Measurements from ENCODE around the gene GPR107. TPM values are rescaled to one million over a fixed set of nuclear protein-coding genes. Genes with fewer than 3 reads are reported as not detected.

GPR107 gene
- total and polyA plus RNA-seq, 2 experiments from 2014 or later: 10.6 to 25.6 TPM

- Histone ChIP-seq H3K27ac (no peak overlapping the region), H3K4me1 (ENCODE audit: insufficient read depth) (peaks cover 5% of the 10 kb centered on the region), H3K9me3 (ENCODE audit: low read depth) (no peaks in the 10 kb centered on the region), H3K27me3 (no peaks in the 10 kb centered on the region), H3K4me2 (no peak overlapping the region), H3K4me3 (no peak overlapping the region), H3K9me2 (replicated peaks; ENCODE audit: insufficient read depth) (no peaks in the 10 kb centered on the region), H4K20me1 (ENCODE audit: insufficient read depth, poor library complexity, severe bottlenecking) (peaks cover 27% of the 10 kb centered on the region), H3K79me2 (peaks cover 95% of the 10 kb centered on the region), H2AFZ (no peak overlapping the region), H3K36me3 (replicated peaks; ENCODE audit: insufficient read depth, low read depth) (no peaks in the 10 kb centered on the region)
- no peak for DNase-seq (ENCODE audit: low spot score)
- no peak for TF ChIP-seq EZH2 (IDR thresholded peaks at IDR 0.05; ENCODE audit: borderline replicate concordance)
- no peak for TF ChIP-seq EZH2phosphoT487 (IDR thresholded peaks at IDR 0.05; ENCODE audit: low read depth, severe bottlenecking, unreplicated experiment)
- whole genome bisulfite sequencing (ENCODE audit: low lambda C conversion rate, missing lambda C conversion rate): 89% methylated on average over 7 of the region's 7 CpGs
Measured at GRCh38 chr9:130058154-130058553, 4.4 kb downstream of the GPR107 start.

- no peak for TF ChIP-seq CTCF (IDR thresholded peaks at IDR 0.05; ENCODE audit: poor library complexity)
- no peak for TF ChIP-seq EZH2phosphoT487 (IDR thresholded peaks at IDR 0.05; ENCODE audit: low read depth, severe bottlenecking, unreplicated experiment)
- TF ChIP-seq EZH2 (IDR thresholded peaks at IDR 0.05; ENCODE audit: borderline replicate concordance): no peak
Measured at GRCh38 chr9:130058887-130059286, 5.2 kb downstream of the GPR107 start.

GRCh38 chr9:130060296-130060695, 6.6 kb downstream of the GPR107 start:
- H4K20me1 ChIP-seq (ENCODE audit: insufficient read depth, poor library complexity, severe bottlenecking): peaks cover 32% of the 10 kb centered on the region
- no peak overlapping the region for H3K4me3 ChIP-seq
- no peak for DNase-seq (ENCODE audit: low spot score)
- no peak for TF ChIP-seq EZH2 (IDR thresholded peaks at IDR 0.05; ENCODE audit: borderline replicate concordance)
- no peak for TF ChIP-seq CTCF (IDR thresholded peaks at IDR 0.05; ENCODE audit: poor library complexity)
- no peak for TF ChIP-seq EZH2phosphoT487 (IDR thresholded peaks at IDR 0.05; ENCODE audit: low read depth, severe bottlenecking, unreplicated experiment)
- H3K36me3 ChIP-seq (replicated peaks; ENCODE audit: insufficient read depth, low read depth): no peaks in the 10 kb centered on the region
- WGBS (ENCODE audit: low lambda C conversion rate, missing lambda C conversion rate): 95% methylated on average over 7 of the region's 7 CpGs
- no peak overlapping the region for H3K4me2 ChIP-seq
- H3K9me3 ChIP-seq (ENCODE audit: low read depth): no peaks in the 10 kb centered on the region
- no peaks in the 10 kb centered on the region for H3K4me1 ChIP-seq (ENCODE audit: insufficient read depth)
- peaks cover 95% of the 10 kb centered on the region for H3K79me2 ChIP-seq
- no peak overlapping the region for H3K27ac ChIP-seq
- H2AFZ ChIP-seq: no peak overlapping the region
- H3K27me3 ChIP-seq: no peaks in the 10 kb centered on the region
- H3K9me2 ChIP-seq (replicated peaks; ENCODE audit: insufficient read depth): no peaks in the 10 kb centered on the region

More at GRCh38 chr9:130058887-130059286, 5.2 kb downstream of the GPR107 start:
- Histone ChIP-seq H3K9me2 (replicated peaks; ENCODE audit: insufficient read depth) (no peaks in the 10 kb centered on the region), H4K20me1 (ENCODE audit: insufficient read depth, poor library complexity, severe bottlenecking) (peaks cover 27% of the 10 kb centered on the region), H3K9me3 (ENCODE audit: low read depth) (no peaks in the 10 kb centered on the region), H3K36me3 (replicated peaks; ENCODE audit: insufficient read depth, low read depth) (no peaks in the 10 kb centered on the region), H3K79me2 (peaks cover 99% of the 10 kb centered on the region), H3K27me3 (no peaks in the 10 kb centered on the region), H3K4me3 (no peak overlapping the region), H3K27ac (no peak overlapping the region), H3K4me1 (ENCODE audit: insufficient read depth) (peaks cover 5% of the 10 kb centered on the region), H3K4me2 (no peak overlapping the region), H2AFZ (no peak overlapping the region)
- DNase-seq (ENCODE audit: low spot score): no peak
- 71% methylated on average over 3 of the region's 3 CpGs for WGBS (ENCODE audit: low lambda C conversion rate, missing lambda C conversion rate)

GRCh38 chr9:130062750-130063149, 9.0 kb downstream of the GPR107 start:
- H3K79me2 ChIP-seq: peaks cover 93% of the 10 kb centered on the region
- no peak overlapping the region for H3K4me3 ChIP-seq
- H3K36me3 ChIP-seq (replicated peaks; ENCODE audit: insufficient read depth, low read depth): no peaks in the 10 kb centered on the region
- WGBS (ENCODE audit: low lambda C conversion rate, missing lambda C conversion rate): 96% methylated on average over 2 of the region's 2 CpGs
- H3K27ac ChIP-seq: no peak overlapping the region
- H3K9me2 ChIP-seq (replicated peaks; ENCODE audit: insufficient read depth): no peaks in the 10 kb centered on the region
- H4K20me1 ChIP-seq (ENCODE audit: insufficient read depth, poor library complexity, severe bottlenecking): peaks cover 25% of the 10 kb centered on the region
- H2AFZ ChIP-seq: no peak overlapping the region
- no peak overlapping the region for H3K4me2 ChIP-seq
- TF ChIP-seq EZH2 (IDR thresholded peaks at IDR 0.05; ENCODE audit: borderline replicate concordance) (no peak), CTCF (IDR thresholded peaks at IDR 0.05; ENCODE audit: poor library complexity) (no peak), EZH2phosphoT487 (IDR thresholded peaks at IDR 0.05; ENCODE audit: low read depth, severe bottlenecking, unreplicated experiment) (no peak)
- no peaks in the 10 kb centered on the region for H3K27me3 ChIP-seq
- no peaks in the 10 kb centered on the region for H3K9me3 ChIP-seq (ENCODE audit: low read depth)
- no peaks in the 10 kb centered on the region for H3K4me1 ChIP-seq (ENCODE audit: insufficient read depth)
- DNase-seq (ENCODE audit: low spot score): no peak

Data from hepatocyte (in vitro differentiated cells).